Activated CD8-positive, alpha-beta memory T cell treated with anti-CD3 and anti-CD28 coated beads, Interleukin-2, amount 50 U/mL, for 24 hours (primary cell): ENCODE measurements around the gene BAK1.
A peak's percentile ranks its signal among the peaks of the same experiment; 100 is the strongest.

ENCODE experiments used
- DNase-seq: peaks from one replicate; pipeline ENCODE4 v3.0.0-alpha.2; 2020; ENCODE audit errors: extremely low read depth

The BAK1 gene

GRCh38 chr6:33579828-33580714, at the start of gene BAK1:
Gene BAK1 (minus strand): TSS chr6:33580276. CDS start chr6:33577604, 2,672 bp downstream.
- peak; percentile 68 for DNase-seq

GRCh38 chr6:33628401-33628964, 48.4 kb upstream of the BAK1 start:
- no peak for DNase-seq

GRCh38 chr6:33627876-33628275, 47.8 kb upstream of the BAK1 start:
- no peak for DNase-seq

GRCh38 chr6:33624856-33625255, 44.8 kb upstream of the BAK1 start:
- no peak for DNase-seq

- DNase-seq, result no peak
These were observed 43.9 kb upstream of the BAK1 start for GRCh38 chr6:33623895-33624381.

GRCh38 chr6:33622456-33623431, 42.7 kb upstream of the BAK1 start:
- no peak for DNase-seq

GRCh38 chr6:33621711-33622388, 41.8 kb upstream of the BAK1 start:
- DNase-seq, result no peak

GRCh38 chr6:33620856-33621710, 41.0 kb upstream of the BAK1 start, which contains the start of gene ITPR3:
Gene ITPR3 (plus strand): TSS chr6:33621322. CDS start chr6:33621603, 281 bp downstream.
- DNase-seq, result no peak

- DNase-seq, result no peak
These were observed 40.2 kb upstream of the BAK1 start for GRCh38 chr6:33620158-33620855.

- DNase-seq, result no peak
These were observed 39.2 kb upstream of the BAK1 start for GRCh38 chr6:33619166-33619840.

- DNase-seq, result no peak
These were observed 36.8 kb upstream of the BAK1 start for GRCh38 chr6:33616913-33617312.

- DNase-seq, result no peak
These were observed 36.0 kb upstream of the BAK1 start for GRCh38 chr6:33616113-33616512.

- DNase-seq, result no peak
These were observed 33.7 kb upstream of the BAK1 start for GRCh38 chr6:33613795-33614168.

GRCh38 chr6:33613146-33613794, 33.2 kb upstream of the BAK1 start:
- DNase-seq, result no peak

GRCh38 chr6:33610779-33611732, 31.0 kb upstream of the BAK1 start:
- DNase-seq, result no peak

GRCh38 chr6:33610067-33610466, 30.0 kb upstream of the BAK1 start:
- DNase-seq, result no peak

- DNase-seq, result no peak
These were observed 29.5 kb upstream of the BAK1 start for GRCh38 chr6:33609528-33609927.
